ENCODE data around the gene F12. TPM values are rescaled to one million over a fixed set of nuclear protein-coding genes. Genes with fewer than 3 reads are reported as not detected.
A peak's percentile ranks its signal among the peaks of the same experiment; 100 is the strongest.

F12 gene
- total and polyA plus RNA-seq, 10 donors = 0.60 to 2.3 (median 1.1) TPM

GRCh38 chr5:177359451-177359851 is 49.9 kb downstream of the F12 start:
- TF ChIP-seq CTCF (IDR thresholded peaks at IDR 0.05 in 8 of 11, conservative IDR thresholded peaks at IDR 0.05 in 3 of 11) = no peak
- TF ChIP-seq POLR2A (IDR thresholded peaks at IDR 0.05) = no peak
- TF ChIP-seq POLR2AphosphoS5 (IDR thresholded peaks at IDR 0.05) = no peak
- intact Hi-C loops (cut with DNase I; ENCODE audit: low total_unique reads) = no loop called here
- Histone ChIP-seq H3K4me3 (peak overlapping the region in 4 of 8 donors; percentile 67 to 97 (median 84)), H3K36me3 (no peaks in the 10 kb centered on the region), H3K27me3 (replicated peaks in 1 of 7) (no peaks in the 10 kb centered on the region), H3K9me3 (peaks cover 0 to 5% (median 0%) of the 10 kb centered on the region in 8 donors), H3K27ac (peak overlapping the region in 4 of 8 donors; percentile 89 to 92 (median 90)), H3K4me1 (peaks cover 44 to 100% (median 83%) of the 10 kb centered on the region in 6 donors)
- whole genome bisulfite sequencing, 5 donors = 71 to 82% (median 80%) methylated on average over 4 to 6 of the region's 6 CpGs
- no peak for DNase-seq

- intact Hi-C loops (cut with DNase I; ENCODE audit: low total_unique reads) = no loop called here
- peaks cover 0 to 5% (median 0%) of the 10 kb centered on the region in 8 donors for H3K9me3 ChIP-seq
- peaks cover 44 to 100% (median 75%) of the 10 kb centered on the region in 6 donors for H3K4me1 ChIP-seq
- peak overlapping the region; percentile 81 to 92 (median 88) for H3K27ac ChIP-seq
- no peak for TF ChIP-seq POLR2A (IDR thresholded peaks at IDR 0.05)
- TF ChIP-seq POLR2AphosphoS5 (IDR thresholded peaks at IDR 0.05) = no peak
- TF ChIP-seq CTCF (IDR thresholded peaks at IDR 0.05 in 8 of 11, conservative IDR thresholded peaks at IDR 0.05 in 3 of 11) = no peak
- H3K4me3 ChIP-seq = peak overlapping the region; percentile 67 to 97 (median 87)
- H3K27me3 ChIP-seq (replicated peaks in 1 of 7) = no peaks in the 10 kb centered on the region
- H3K36me3 ChIP-seq = no peaks in the 10 kb centered on the region
- 3 to 13% (median 11%) methylated on average over 5 of the region's 5 CpGs for WGBS, 5 donors
- DNase-seq = no peak
These were observed 51.0 kb downstream of the F12 start for GRCh38 chr5:177358370-177358819.

DNA sequence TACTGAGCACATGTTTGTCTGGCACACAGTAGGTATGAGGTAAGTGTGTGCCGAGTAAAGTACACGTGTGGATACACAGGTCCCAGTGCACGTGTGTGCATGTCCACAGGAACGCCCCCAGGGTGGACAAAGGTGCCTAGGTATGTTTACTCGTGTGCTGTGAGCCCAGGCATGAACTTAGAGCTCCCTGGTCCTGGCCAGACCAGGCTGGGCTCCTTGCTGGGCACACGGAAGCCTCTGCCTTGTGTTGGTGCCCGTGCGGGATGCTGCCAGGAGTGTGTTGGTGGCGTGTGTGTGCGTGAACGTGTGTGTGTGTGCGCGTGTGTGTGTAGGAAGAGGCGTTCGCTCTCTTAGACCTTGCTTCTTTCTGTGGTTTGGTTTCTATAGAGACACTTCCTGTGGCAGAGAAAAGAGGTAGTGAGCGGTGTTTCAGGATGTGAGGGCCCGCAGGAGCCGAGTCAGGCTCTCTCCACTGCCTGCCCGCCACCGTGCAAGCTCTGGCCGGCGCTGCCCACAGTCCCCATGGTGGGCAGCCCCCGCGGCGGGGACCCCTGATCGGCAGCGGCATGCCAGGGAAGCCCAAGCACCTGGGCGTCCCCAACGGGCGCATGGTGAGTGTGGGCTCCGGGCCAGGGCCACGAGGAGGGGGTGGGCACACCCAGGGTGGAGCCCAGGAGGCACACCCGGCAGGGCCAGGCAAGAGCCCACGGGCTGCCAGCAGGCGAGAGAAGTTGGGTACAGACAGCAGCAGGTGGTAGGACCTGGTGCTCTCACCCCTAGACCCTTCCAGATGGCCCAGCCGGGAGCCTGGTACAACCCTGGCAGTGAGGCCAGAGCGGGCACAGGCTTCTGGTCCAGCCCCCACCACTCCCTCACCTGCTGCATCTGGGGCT is 51.7 kb downstream of the F12 start, which contains the start of gene RGS14:
Gene RGS14, plus strand, starts transcription at position 466 of the 893 bp plus-strand sequence. Its CDS starts 101 bp downstream, at position 567.
- intact Hi-C loops (cut with DNase I; ENCODE audit: low total_unique reads) = no loop called here
- peaks cover 44 to 100% (median 71%) of the 10 kb centered on the region in 6 donors for H3K4me1 ChIP-seq
- TF ChIP-seq POLR2A (IDR thresholded peaks at IDR 0.05) = no peak
- TF ChIP-seq POLR2AphosphoS5 (IDR thresholded peaks at IDR 0.05) = peak; percentile 78 to 85 (median 83)
- H3K4me3 ChIP-seq = peak within 1 kb of the TSS; percentile 67 to 97 (median 87)
- peak within 1 kb of the TSS; percentile 81 to 92 (median 88) for H3K27ac ChIP-seq
- WGBS, 5 donors = 1 to 8% (median 4%) methylated on average over 18 to 37 of the region's 37 CpGs
- peak; percentile 94 for DNase-seq
- H3K27me3 ChIP-seq (replicated peaks in 1 of 7) = no peaks in the 10 kb centered on the region
- no peaks in the 10 kb centered on the region for H3K36me3 ChIP-seq
- H3K9me3 ChIP-seq = peaks cover 0 to 5% (median 0%) of the 10 kb centered on the region in 8 donors

DNA sequence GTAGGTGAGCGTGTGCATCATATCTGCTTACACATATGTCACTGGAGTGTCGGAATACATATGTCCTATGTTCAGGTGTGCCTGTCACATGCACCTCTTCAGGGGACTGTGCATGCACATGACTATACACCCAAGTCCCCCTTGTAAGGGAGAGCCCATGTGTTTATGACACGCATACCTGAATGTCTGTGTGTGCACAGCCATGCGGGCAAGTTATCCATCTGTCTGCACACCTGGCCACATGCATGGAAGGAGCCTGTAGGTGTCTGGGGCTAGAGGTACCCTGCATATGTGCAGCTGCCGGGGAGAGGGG is 52.3 kb downstream of the F12 start:
- WGBS, 5 donors = 53 to 77% (median 66%) methylated on average over 4 to 5 of the region's 5 CpGs
- Histone ChIP-seq H3K27ac (peak overlapping the region in 7 of 8 donors; percentile 47 to 92 (median 89)), H3K4me1 (peaks cover 38 to 100% (median 70%) of the 10 kb centered on the region in 6 donors), H3K27me3 (replicated peaks in 1 of 7) (no peaks in the 10 kb centered on the region), H3K9me3 (peaks cover 0 to 5% (median 0%) of the 10 kb centered on the region in 8 donors), H3K4me3 (peak overlapping the region in 5 of 8 donors; percentile 84 to 97 (median 89)), H3K36me3 (no peaks in the 10 kb centered on the region)
- no peak for DNase-seq
- TF ChIP-seq CTCF (IDR thresholded peaks at IDR 0.05 in 8 of 11, conservative IDR thresholded peaks at IDR 0.05 in 3 of 11) (no peak), POLR2A (IDR thresholded peaks at IDR 0.05) (no peak), POLR2AphosphoS5 (IDR thresholded peaks at IDR 0.05) (no peak)
- intact Hi-C loops (cut with DNase I; ENCODE audit: low total_unique reads) = no loop called here
